Measurements from ENCODE around the gene LY6G6F. TPM values are rescaled to one million over a fixed set of nuclear protein-coding genes. Genes with fewer than 3 reads are reported as not detected.

The LY6G6F gene
- total and polyA plus RNA-seq, 2 of the 13 experiments (the other 11 are each of a cell fraction or from before 2014, with no cell fraction given): not detected

DNA sequence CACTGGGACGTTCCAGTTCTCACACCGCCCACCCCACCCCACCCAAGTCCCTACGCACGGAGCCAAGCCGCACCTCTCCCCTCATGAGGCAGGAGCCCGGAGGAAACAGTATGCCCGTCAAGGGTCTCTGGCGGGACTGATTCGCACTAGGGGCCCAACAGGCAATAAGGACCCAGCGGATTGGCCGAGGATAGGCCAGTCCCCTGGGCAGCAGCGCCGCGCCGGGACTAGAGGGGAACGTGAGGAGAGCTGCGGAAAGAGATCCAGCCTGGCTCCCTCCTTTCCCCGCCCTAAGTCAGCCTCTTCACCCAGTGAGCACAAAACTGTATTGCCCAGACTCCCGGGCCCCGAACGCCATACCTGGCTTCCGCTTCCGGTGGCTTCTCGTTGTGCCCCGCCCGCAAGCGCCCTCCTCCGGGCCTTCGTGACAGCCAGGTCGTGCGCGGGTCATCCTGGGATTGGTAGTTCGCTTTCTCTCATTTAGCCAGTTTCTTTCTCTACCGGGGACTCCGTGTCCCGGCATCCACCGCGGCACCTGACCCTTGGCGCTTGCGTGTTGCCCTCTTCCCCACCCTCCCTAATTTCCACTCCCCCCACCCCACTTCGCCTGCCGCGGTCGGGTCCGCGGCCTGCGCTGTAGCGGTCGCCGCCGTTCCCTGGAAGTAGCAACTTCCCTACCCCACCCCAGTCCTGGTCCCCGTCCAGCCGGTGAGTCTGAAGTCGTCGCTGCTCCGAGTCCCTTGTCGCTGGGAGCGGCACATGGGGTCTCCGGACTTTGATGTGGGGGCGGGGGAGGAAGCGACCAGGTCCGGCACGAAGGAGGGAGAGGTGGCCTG lies 40.9 kb upstream of the LY6G6F start, which contains the start of gene CSNK2B (continued):
- no peak; the same call in 1 of the 2 replicates for TF ChIP-seq REL (CRISPR knock-in tag; conservative IDR thresholded peaks at IDR 0.05)
- TF ChIP-seq, protein P1, sequence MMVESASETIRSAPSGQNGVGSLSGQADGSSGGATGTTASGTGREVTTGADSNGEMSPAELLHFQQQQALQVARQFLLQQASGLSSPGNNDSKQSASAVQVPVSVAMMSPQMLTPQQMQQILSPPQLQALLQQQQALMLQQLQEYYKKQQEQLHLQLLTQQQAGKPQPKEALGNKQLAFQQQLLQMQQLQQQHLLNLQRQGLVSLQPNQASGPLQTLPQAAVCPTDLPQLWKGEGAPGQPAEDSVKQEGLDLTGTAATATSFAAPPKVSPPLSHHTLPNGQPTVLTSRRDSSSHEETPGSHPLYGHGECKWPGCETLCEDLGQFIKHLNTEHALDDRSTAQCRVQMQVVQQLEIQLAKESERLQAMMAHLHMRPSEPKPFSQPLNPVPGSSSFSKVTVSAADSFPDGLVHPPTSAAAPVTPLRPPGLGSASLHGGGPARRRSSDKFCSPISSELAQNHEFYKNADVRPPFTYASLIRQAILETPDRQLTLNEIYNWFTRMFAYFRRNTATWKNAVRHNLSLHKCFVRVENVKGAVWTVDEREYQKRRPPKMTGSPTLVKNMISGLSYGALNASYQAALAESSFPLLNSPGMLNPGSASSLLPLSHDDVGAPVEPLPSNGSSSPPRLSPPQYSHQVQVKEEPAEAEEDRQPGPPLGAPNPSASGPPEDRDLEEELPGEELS (CRISPR knock-in tag; IDR thresholded peaks at IDR 0.05): 0 out of 2 replicates have a peak, but pooled peaks have one; percentile 18
- TF ChIP-seq ZNF879 (CRISPR knock-in tag; IDR thresholded peaks at IDR 0.05): no peak
- no peak for TF ChIP-seq FOXM1 (CRISPR knock-in tag; IDR thresholded peaks at IDR 0.05)
- TF ChIP-seq, protein P2, sequence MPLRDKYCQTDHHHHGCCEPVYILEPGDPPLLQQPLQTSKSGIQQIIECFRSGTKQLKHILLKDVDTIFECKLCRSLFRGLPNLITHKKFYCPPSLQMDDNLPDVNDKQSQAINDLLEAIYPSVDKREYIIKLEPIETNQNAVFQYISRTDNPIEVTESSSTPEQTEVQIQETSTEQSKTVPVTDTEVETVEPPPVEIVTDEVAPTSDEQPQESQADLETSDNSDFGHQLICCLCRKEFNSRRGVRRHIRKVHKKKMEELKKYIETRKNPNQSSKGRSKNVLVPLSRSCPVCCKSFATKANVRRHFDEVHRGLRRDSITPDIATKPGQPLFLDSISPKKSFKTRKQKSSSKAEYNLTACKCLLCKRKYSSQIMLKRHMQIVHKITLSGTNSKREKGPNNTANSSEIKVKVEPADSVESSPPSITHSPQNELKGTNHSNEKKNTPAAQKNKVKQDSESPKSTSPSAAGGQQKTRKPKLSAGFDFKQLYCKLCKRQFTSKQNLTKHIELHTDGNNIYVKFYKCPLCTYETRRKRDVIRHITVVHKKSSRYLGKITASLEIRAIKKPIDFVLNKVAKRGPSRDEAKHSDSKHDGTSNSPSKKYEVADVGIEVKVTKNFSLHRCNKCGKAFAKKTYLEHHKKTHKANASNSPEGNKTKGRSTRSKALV (CRISPR knock-in tag; IDR thresholded peaks at IDR 0.05): no peak
- TF ChIP-seq ZNF326 (CRISPR knock-in tag; IDR thresholded peaks at IDR 0.05; ENCODE audit: borderline replicate concordance): no peak
- TF ChIP-seq SAP130 (CRISPR knock-in tag; IDR thresholded peaks at IDR 0.05; ENCODE audit: low read depth): peak; percentile 94
- TF ChIP-seq KDM5B (CRISPR knock-in tag; IDR thresholded peaks at IDR 0.05; ENCODE audit: borderline replicate concordance): peak; percentile 79; the same call in 1 of the 2 replicates
- TF ChIP-seq, protein P3, sequence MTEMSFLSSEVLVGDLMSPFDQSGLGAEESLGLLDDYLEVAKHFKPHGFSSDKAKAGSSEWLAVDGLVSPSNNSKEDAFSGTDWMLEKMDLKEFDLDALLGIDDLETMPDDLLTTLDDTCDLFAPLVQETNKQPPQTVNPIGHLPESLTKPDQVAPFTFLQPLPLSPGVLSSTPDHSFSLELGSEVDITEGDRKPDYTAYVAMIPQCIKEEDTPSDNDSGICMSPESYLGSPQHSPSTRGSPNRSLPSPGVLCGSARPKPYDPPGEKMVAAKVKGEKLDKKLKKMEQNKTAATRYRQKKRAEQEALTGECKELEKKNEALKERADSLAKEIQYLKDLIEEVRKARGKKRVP (CRISPR knock-in tag; IDR thresholded peaks at IDR 0.05): 0 out of 4 replicates have a peak, but pooled peaks of 1 of the 2 experiments have one; percentile 61
- TF ChIP-seq ZNF224 (CRISPR knock-in tag; IDR thresholded peaks at IDR 0.05): peak; percentile 79
- TF ChIP-seq YY1 (IDR thresholded peaks at IDR 0.05; ENCODE audit: insufficient read depth, insufficient replicate concordance, low read depth, low read length): peak; percentile 84
- peak; percentile 55; the same call in 1 of the 2 replicates for TF ChIP-seq ZNF263 (CRISPR knock-in tag; IDR thresholded peaks at IDR 0.05)
- no peak for TF ChIP-seq SETDB1 (CRISPR knock-in tag; IDR thresholded peaks at IDR 0.05; ENCODE audit: borderline replicate concordance)
- peak; percentile 82; the same call in 1 of the 2 replicates for TF ChIP-seq ARNT2 (CRISPR knock-in tag; IDR thresholded peaks at IDR 0.05; ENCODE audit: low read depth)
- TF ChIP-seq XBP1 (CRISPR knock-in tag; IDR thresholded peaks at IDR 0.05): peak; percentile 77; the same call in 1 of the 2 replicates
- TF ChIP-seq, protein P4, sequence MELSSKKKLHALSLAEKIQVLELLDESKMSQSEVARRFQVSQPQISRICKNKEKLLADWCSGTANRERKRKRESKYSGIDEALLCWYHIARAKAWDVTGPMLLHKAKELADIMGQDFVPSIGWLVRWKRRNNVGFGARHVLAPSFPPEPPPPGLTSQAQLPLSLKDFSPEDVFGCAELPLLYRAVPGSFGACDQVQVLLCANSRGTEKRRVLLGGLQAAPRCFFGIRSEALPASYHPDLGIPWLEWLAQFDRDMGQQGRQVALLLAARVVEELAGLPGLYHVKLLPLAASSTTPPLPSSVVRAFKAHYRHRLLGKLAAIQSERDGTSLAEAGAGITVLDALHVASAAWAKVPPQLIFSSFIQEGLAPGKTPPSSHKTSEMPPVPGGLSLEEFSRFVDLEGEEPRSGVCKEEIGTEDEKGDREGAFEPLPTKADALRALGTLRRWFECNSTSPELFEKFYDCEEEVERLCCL (CRISPR knock-in tag; IDR thresholded peaks at IDR 0.05; ENCODE audit: borderline replicate concordance): no peak
- peak; percentile 56; the same call in 1 of the 2 replicates for TF ChIP-seq ISL2 (CRISPR knock-in tag; IDR thresholded peaks at IDR 0.05)
- peak; percentile 62 for TF ChIP-seq SP2 (CRISPR knock-in tag; IDR thresholded peaks at IDR 0.05)
- TF ChIP-seq, protein P5, sequence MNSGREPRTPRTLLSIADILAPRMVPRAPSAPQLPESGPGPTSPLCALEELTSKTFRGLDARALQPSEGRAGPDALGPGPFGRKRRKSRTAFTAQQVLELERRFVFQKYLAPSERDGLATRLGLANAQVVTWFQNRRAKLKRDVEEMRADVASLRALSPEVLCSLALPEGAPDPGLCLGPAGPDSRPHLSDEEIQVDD (CRISPR knock-in tag; IDR thresholded peaks at IDR 0.05; ENCODE audit: borderline replicate concordance): 0 out of 2 replicates have a peak, but pooled peaks have one; percentile 55
- 0 out of 2 replicates have a peak, but pooled peaks have one; percentile 41 for TF ChIP-seq NR1H2 (CRISPR knock-in tag; IDR thresholded peaks at IDR 0.05; ENCODE audit: borderline replicate concordance, low read depth)
- TF ChIP-seq ERF (CRISPR knock-in tag; IDR thresholded peaks at IDR 0.05): peak; percentile 44
- TF ChIP-seq SNAI1 (CRISPR knock-in tag; IDR thresholded peaks at IDR 0.05; ENCODE audit: borderline replicate concordance): peak; percentile 16
